AG04450 (cell line): ENCODE results near the gene ACKR4. TPM values are rescaled to one million over a fixed set of nuclear protein-coding genes. Genes with fewer than 3 reads are reported as not detected.
"Not testable (repeated sequence)": the region's sequence is repeated elsewhere in the genome, so short reads cannot be mapped to it uniquely, and the experiment has no call there.

Source experiments
- CTCF ChIA-PET: fragments of 300-600, 350-600 bp; formaldehyde crosslinking; extraction: SDS; loops from one replicate; lab custom pipeline; 2022; ENCODE audit warnings: antibody characterized with exemption, inconsistent platforms; lab: Charles Lee
- POLR2A ChIA-PET: fragments of 350-600 bp; formaldehyde crosslinking; extraction: SDS; loops from one replicate; lab custom pipeline; 2021; ENCODE audit warnings: antibody characterized with exemption, inconsistent platforms; lab: Yijun Ruan, JAX
- DNase-seq: peaks from one replicate; pipeline ENCODE4 v3.0.0-alpha.2; 2011; ENCODE audit warnings: low read depth, low spot score
- H3K27ac ChIP-seq: one replicate; pipeline ENCODE4 v1.5.1; 2012; ENCODE audit warnings: low read depth, low read length, control low read depth
- H3K27me3 ChIP-seq: one replicate; pipeline ENCODE4 v1.6.0; 2012; ENCODE audit warnings: low read length; ENCODE audit not compliant: control insufficient read depth, insufficient read depth
- H3K4me3 ChIP-seq: 2 replicates; pipeline ENCODE4 v1.5.1; 2011; ENCODE audit warnings: mild to moderate bottlenecking, low read depth, low read length, control low read depth
- H3K9me3 ChIP-seq: 2 replicates; pipeline ENCODE4 v1.5.1; 2012; ENCODE audit warnings: low read length; ENCODE audit not compliant: control insufficient read depth, insufficient read depth
- polyA plus RNA-seq: library from polyadenylated mRNA; depleted of rRNA; stranded (reverse); fragments of >200 nt; gene quantifications from 2 replicates; pipeline ENCODE4 v1.2.3, GENCODE V29; 2011
- TF ChIP-seq, protein P1 (sequence below): IDR thresholded peaks from 2 replicates; pipeline ENCODE4 v1.5.1; 2011; ENCODE audit warnings: low read depth, low read length, control low read depth, inconsistent platforms

ACKR4 gene
- polyA plus RNA-seq, 1 experiment: 0.10 TPM

DNA sequence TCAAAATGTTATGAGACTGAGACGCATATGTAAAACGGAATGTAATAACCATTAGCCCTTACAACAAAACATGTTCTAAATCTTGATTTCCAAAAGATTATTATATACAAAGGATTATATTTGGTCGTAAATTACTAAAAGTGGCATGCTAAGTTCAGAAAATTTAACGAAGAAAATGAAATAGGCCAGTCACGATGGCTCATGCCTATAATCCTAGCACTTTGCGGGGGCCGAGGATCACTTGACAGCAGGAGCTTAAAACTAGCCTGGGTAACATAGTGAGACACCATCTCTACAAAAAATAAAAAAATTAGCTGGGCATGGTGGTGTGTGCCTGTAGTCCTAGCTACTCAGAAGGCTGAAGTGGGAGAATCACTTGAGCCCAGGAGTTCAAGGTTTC lies 33.5 kb downstream of the ACKR4 start:
- POLR2A ChIA-PET: no interaction called here
- DNase-seq: no peak
- Histone ChIP-seq H3K27me3 (no peaks in the 10 kb centered on the region), H3K27ac (no peak overlapping the region), H3K4me3 (no peak overlapping the region), H3K9me3 (no peaks in the 10 kb centered on the region)
- TF ChIP-seq, protein P1, sequence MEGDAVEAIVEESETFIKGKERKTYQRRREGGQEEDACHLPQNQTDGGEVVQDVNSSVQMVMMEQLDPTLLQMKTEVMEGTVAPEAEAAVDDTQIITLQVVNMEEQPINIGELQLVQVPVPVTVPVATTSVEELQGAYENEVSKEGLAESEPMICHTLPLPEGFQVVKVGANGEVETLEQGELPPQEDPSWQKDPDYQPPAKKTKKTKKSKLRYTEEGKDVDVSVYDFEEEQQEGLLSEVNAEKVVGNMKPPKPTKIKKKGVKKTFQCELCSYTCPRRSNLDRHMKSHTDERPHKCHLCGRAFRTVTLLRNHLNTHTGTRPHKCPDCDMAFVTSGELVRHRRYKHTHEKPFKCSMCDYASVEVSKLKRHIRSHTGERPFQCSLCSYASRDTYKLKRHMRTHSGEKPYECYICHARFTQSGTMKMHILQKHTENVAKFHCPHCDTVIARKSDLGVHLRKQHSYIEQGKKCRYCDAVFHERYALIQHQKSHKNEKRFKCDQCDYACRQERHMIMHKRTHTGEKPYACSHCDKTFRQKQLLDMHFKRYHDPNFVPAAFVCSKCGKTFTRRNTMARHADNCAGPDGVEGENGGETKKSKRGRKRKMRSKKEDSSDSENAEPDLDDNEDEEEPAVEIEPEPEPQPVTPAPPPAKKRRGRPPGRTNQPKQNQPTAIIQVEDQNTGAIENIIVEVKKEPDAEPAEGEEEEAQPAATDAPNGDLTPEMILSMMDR: no peak
- CTCF ChIA-PET: interaction anchor here (1.4 to 2.2 kb wide), 2 partner anchors 12 to 95 kb away, joined by 5 to 7 read pairs; no protein-coding TSS in a partner anchor

DNA sequence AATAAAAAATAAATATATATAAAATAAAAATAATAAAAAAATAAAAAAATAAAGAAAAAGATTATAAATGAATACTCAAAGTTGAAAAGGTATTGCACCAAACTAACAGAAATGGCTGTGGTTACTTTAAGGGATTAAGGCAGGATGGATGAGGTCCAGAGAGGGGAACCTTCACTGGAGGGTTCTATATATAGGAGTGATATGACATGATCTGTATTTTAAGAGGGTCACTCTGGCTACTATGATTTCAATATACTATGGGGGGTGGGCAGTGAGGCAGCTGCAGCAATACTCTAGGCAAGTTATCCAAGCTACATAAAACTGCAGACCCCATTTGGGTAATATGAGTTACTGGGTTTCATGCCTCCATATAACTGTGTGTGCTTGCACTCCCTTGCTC lies 38.0 kb downstream of the ACKR4 start:
- no peaks in the 10 kb centered on the region for H3K9me3 ChIP-seq
- POLR2A ChIA-PET: no interaction called here
- no peaks in the 10 kb centered on the region for H3K27me3 ChIP-seq
- CTCF ChIA-PET: interaction anchor here (0.5 to 2.2 kb wide), 2 partner anchors 100 to 390 kb away, joined by 5 to 12 read pairs; no protein-coding TSS in a partner anchor
- no peak for DNase-seq
- H3K27ac ChIP-seq: no peak overlapping the region
- no peak overlapping the region for H3K4me3 ChIP-seq
- TF ChIP-seq, protein P1: no peak

DNA sequence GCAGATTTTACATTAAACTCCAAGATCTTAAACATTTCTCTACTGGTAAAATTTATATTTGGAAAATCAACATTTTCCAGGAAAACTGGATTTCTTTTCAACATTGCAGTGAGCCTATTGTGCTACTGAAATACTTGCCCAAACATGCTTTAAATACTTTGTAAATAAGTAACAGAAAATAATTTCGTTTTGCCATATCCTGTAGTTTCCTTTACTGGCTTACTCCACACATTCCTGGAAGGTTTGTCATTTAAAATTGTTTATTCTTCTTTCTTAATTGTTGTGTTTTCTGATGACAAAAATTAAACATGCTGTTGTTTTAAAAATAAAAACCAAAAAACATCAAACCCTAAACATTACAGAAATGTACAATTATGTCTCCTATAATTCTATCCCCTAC lies 40.5 kb downstream of the ACKR4 start:
- TF ChIP-seq, protein P1: no peak
- POLR2A ChIA-PET: no interaction called here
- DNase-seq: no peak
- Histone ChIP-seq H3K9me3 (no peaks in the 10 kb centered on the region), H3K27me3 (no peaks in the 10 kb centered on the region), H3K27ac (no peak overlapping the region), H3K4me3 (no peak overlapping the region)
- CTCF ChIA-PET: interaction anchor here (6.7 kb wide), 1 partner anchor 101 kb away, joined by 381 read pairs; no protein-coding TSS in a partner anchor

DNA sequence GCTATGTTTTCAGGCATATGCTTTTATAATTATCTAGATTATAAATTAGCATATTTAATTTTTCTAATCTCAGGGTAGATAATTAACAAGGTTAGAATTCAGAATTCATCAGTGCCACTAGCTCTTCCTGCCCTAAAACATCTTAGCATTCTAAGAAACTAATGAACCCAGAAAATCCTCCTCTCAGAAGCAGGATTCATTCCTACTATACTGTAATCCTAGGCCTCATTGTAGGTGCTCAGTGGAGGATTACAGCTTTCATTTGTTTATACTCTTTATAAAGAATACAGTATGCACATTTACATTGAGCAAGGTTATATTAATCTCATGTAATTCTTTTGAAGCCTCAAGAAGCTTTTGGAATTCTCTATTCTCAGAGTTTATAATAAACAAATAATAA lies 41.6 kb downstream of the ACKR4 start:
- ChIA-PET POLR2A (interaction anchor here (1.4 kb wide), 1 partner anchor 96 kb away, joined by 5 read pairs; no protein-coding TSS in a partner anchor), CTCF (interaction anchor here (0.5 to 6.7 kb wide), 3 partner anchors 19 to 102 kb away, joined by 3 to 381 read pairs (median 3); no protein-coding TSS in a partner anchor)

DNA sequence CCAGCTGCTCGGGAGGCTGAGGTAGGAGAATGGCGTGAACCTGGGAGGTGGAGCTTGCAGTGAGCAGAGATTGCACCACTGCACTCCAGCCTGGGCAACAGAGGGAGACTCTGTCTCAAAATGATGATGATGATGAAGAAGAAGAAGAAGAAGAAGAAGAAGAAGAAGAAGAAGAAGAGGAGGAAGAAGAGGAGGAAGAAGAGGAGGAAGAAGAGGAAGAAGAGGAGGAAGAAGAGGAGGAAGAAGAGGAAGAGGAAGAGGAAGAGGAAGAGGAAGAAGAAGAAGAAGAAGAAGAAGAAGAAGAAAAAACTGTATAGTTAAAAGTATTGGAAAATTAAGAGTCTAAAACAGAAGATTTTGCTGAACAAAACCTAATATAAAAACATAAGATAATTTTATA lies 44.4 kb downstream of the ACKR4 start:
- POLR2A ChIA-PET: interaction anchor here (1.5 kb wide), 1 partner anchor 105 kb away, joined by 5 read pairs; no protein-coding TSS in a partner anchor
- H3K27ac ChIP-seq, DNase-seq, H3K27me3 ChIP-seq, H3K9me3 ChIP-seq, H3K4me3 ChIP-seq: not testable (repeated sequence)
- CTCF ChIA-PET: interaction anchor here (0.6 to 6.7 kb wide), 19 partner anchors 11 to 241 kb away, joined by 3 to 381 read pairs (median 5); partner anchors contain the start of genes ACAD11 and UBA5

More for the DNA sequence above, 41.6 kb downstream of the ACKR4 start:
- no peak overlapping the region for H3K27ac ChIP-seq
- no peaks in the 10 kb centered on the region for H3K9me3 ChIP-seq
- no peak for DNase-seq
- TF ChIP-seq, protein P1: no peak
- no peaks in the 10 kb centered on the region for H3K27me3 ChIP-seq
- H3K4me3 ChIP-seq: no peak overlapping the region
